NCI-H510A (cell line): ENCODE results near the gene CLCN6.

Experiments used
- DNase-seq: peaks from one replicate; lab custom pipeline; 2025; lab: John Stamatoyannopoulos, UW

Gene CLCN6

DNA sequence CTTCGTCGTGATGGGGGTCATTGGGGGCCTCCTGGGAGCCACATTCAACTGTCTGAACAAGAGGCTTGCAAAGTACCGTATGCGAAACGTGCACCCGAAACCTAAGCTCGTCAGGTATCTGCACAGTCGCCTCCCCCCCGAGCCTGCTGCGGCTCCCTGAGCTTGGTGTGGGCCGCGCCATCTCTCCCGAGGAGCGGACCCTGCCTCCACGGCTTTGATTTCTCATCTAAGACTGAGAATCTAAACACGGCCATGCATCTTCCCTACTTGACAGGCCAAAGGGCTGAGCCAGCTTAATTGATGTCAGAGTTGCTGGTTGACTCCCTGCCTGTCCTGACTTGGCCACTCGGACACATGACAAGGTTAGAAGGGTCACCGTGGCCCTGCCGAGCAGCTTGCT, 22.5 kb downstream of the CLCN6 start:
- no peak for DNase-seq

DNA sequence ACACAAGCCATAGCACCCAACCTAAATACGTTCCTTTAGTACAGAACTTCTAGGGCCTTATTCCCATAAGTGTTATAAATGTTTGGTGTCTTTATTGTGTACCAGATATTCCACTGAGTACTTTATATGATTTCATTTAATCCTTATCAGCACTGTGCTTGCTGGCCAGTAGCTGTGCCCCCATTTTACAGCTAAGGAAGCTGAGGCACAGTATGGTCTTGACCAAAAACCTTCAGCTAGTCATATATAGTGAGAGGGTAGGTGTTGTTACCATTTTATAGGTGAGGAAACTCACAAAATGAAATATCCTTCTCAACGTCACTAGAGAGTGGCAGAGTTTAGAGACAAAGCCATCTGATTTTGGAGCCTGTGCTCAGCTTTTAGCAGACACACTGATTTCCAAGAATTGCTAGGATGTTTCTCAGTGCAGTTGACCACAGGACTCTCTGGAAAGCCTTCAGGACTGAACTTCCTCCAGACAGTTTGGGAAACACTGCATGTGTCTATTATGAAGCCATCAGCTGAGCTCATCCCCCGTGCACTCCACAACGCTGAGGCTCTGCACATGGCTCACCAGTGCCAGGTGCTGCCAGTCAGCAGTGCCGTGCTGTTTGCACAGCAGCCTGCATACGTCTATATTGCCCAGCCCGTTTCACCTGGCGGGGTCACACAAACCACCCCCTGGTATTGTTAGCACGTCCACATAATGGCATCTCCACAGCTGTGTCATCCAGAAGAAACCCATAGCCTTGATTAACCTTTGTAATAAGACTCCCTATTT, 26.1 kb downstream of the CLCN6 start:
- peak; percentile 36 for DNase-seq

DNA sequence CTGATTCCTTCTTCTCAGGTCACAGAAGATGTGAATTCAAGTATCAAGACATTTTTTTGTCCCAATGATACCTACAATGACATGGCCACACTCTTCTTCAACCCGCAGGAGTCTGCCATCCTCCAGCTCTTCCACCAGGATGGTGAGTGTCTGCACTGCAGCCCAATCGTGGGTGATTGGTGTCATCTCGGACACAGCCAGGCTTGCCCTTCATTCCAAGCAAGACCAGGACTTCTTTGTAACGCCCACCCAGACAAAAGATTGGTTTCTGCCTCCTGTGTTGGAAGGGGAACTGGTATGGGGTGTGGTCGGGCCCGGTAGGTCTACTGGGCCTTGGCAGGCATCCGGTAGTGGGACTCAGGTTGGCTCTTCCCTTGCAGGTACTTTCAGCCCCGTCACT, 27.5 kb downstream of the CLCN6 start:
- DNase-seq: no peak

DNA sequence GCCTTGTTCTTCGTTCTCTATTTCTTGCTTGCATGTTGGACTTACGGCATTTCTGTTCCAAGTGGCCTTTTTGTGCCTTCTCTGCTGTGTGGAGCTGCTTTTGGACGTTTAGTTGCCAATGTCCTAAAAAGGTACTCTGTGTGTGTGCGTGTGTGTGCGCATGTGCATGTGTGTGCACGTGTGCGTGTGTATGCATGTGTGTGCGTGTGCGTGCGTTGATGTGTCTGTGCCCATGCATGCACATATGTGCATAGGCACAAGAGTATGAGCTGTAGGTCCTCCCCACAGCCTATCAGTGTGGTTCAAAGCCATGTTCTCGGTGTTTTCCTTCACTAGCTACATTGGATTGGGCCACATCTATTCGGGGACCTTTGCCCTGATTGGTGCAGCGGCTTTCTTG, 27.9 kb downstream of the CLCN6 start:
- no peak for DNase-seq

DNA sequence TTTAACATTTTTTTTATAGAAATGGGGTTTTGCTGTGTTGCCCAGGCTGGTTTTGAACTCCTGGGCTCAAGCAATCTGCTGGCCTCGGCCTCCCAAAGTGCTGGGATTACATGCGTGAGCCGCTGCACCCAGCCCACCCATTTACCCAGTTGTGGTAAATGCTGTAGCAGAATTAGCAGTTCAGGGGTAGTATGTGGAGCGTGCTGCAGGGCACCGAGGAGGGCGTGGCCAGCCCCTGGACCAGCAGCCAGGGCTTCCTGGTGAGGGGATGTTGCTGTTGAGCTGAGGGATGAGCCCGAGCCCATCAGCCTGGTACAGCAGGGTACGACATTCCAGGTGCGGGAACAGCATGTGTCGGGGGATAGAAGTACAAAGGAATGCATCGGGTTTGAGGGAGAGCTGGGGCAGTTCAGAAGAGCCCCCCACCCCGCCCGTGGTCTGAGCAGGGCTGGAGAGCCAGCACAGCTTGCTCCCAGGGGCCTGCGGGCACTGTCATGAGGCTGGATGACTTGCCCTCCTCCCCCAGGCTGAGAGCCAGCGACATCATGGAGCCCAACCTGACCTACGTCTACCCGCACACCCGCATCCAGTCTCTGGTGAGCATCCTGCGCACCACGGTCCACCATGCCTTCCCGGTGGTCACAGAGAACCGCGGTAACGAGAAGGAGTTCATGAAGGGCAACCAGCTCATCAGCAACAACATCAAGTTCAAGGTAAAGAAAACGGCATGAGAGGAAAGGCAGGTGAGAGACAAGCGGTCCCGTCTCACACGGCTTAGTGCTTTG, 29.6 kb downstream of the CLCN6 start:
- DNase-seq: no peak

DNA sequence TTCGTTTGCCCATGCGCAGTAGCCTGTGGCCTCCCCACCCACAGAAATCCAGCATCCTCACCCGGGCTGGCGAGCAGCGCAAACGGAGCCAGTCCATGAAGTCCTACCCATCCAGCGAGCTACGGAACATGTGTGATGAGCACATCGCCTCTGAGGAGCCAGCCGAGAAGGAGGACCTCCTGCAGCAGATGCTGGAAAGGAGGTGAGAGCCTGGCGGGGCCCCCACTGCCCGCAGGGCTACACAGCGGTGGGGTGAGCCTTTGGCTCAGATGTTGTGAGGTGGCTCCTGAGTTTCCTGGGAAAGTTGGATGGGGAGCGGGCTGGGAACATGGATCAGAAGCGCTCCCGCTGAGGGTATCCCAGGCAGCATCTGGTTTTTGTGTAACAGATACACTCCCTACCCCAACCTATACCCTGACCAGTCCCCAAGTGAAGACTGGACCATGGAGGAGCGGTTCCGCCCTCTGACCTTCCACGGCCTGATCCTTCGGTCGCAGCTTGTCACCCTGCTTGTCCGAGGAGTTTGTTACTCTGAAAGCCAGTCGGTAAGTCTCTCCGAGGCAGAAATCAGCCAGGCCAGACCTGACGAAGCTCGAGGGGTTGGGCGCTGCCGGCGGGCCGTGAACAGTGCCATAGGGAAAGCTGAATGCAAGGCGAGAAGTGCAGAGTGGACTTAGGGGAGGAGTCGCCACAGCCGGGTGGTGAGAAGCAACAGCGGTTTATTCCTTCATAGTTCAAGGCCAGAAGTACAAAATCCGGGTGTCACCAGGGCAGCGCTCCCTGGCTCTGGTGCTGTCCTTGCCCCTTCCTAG, 31.2 kb downstream of the CLCN6 start:
- no peak for DNase-seq

DNA sequence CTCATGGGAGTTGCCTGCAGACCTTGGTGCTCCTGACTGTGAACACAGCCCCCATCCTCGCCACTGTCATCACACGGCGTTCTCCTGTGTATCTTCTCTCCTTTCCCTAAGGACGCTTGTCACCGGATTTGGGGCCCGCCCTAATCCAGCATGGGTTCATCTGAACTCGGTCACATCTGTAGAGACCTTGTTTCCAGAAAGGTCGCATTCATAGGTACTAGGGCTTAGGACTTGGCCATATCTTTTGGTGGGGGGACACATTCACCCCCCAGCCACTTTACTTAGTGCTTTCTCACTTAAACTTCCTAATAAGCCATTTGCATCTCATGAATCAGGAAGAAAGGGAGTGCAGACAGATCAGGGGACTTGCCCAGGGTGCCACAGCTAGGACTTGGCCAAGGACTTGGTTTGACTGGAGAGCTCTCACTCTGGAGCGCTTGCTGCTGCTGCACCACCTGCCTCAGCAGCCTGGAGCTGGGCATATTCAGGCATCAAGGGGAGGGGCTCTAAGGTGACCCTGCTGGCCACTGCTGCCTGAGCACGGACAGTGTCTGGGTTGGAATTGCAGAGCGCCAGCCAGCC, 31.9 kb downstream of the CLCN6 start:
- DNase-seq: no peak

DNA sequence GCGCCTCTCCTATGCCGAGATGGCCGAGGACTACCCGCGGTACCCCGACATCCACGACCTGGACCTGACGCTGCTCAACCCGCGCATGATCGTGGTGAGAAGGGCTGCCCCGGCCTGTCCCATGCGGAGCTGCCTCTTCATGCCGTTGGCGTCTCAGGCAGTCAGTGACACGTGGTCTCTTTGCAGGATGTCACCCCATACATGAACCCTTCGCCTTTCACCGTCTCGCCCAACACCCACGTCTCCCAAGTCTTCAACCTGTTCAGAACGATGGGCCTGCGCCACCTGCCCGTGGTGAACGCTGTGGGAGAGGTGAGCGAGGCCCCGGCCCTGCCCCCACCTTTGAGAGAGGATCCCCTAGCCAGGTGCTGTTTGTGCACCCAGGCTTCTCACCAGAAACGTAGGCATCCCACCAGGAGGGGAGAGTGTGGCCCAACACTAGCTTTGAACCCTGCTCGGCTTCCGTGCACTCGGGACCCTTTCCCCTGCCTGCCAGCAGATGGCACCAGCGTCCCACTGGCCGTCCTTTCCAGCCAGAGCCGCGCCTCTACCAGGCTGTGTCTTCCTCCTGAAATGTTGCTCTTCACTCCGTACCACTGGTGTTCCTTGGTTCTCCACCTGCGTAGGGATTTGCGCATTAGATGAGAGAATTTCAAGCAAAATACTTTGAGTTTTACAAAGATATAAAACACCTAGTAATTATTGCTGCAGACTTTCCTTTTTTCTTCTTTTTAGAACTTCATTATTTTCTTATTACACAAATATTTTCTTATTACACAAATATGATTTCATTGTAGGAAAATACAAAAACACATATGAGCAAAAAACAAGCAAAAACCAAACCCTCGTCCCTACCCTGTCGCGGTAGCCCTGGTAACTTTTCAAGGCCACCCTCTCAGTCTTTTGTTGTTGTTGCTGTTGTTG, 32.6 kb downstream of the CLCN6 start:
- DNase-seq: peak; percentile 56

DNA sequence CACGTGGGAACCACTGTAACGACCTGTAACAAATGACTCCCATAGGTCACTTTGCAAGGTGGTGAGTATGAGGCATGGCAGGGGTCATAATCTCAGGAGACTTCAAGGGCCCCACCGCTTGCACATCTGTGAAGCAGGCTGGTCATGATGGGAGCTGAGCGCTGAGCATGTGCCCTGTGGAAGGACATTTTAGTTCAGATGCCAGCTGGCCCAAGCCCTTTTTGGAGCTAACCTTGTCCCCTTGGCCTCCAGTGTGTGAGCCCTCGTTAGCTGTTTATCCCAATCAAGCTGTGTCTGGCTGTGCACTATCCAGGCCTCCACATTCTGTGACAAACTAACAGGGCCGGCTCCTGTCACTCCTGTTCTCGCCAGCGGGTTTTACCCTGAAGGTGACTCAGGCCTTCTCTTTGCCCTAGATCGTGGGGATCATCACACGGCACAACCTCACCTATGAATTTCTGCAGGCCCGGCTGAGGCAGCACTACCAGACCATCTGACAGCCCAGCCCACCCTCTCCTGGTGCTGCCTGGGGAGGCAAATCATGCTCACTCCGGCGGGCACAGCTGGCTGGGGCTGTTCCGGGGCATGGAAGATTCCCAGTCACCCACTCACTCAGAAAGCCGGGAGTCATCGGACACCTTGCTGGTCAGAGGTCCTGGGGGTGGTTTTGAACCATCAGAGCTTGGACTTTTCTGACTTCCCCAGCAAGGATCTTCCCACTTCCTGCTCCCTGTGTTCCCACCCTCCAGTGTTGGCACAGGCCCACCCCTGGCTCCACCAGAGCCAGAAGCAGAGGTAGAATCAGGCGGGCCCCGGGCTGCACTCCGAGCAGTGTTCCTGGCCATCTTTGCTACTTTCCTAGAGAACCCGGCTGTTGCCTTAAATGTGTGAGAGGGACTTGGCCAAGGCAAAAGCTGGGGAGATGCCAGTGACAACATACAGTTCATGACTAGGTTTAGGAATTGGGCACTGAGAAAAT, 34.0 kb downstream of the CLCN6 start:
- DNase-seq: no peak

DNA sequence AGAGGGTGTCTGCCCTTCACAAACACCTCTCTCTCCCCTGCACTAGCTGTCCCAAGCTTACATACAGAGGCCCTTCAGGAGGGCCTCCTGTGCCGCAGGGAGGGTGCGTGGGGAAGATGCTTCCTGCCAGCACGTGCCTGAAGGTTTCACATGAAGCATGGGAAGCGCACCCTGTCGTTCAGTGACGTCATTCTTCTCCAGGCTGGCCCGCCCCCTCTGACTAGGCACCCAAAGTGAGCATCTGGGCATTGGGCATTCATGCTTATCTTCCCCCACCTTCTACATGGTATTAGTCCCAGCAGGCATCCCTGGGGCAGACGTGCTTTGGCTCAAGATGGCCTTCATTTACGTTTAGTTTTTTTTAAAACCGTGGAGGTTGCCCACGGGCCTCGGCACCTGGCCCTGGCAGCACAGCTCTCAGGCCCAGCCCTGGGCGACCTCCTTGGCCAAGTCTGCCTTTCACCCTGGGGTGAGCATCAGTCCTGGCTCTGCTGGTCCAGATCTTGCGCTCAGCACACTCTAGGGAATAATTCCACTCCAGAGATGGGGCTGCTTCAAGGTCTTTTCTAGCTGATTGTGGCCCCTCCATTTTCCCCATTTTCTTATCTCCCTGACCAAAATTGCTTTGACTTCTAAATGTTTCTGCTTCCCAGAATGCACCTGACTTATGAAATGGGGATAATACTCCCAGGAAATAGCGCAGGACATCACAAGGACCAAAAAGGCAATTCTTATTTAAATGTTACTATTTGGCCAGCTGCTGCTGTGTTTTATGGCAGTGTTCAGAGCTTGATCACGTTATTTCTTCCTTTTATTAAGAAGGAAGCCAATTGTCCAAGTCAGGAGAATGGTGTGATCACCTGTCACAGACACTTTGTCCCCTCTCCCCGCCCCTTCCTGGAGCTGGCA, 35.5 kb downstream of the CLCN6 start:
- no peak for DNase-seq

DNA sequence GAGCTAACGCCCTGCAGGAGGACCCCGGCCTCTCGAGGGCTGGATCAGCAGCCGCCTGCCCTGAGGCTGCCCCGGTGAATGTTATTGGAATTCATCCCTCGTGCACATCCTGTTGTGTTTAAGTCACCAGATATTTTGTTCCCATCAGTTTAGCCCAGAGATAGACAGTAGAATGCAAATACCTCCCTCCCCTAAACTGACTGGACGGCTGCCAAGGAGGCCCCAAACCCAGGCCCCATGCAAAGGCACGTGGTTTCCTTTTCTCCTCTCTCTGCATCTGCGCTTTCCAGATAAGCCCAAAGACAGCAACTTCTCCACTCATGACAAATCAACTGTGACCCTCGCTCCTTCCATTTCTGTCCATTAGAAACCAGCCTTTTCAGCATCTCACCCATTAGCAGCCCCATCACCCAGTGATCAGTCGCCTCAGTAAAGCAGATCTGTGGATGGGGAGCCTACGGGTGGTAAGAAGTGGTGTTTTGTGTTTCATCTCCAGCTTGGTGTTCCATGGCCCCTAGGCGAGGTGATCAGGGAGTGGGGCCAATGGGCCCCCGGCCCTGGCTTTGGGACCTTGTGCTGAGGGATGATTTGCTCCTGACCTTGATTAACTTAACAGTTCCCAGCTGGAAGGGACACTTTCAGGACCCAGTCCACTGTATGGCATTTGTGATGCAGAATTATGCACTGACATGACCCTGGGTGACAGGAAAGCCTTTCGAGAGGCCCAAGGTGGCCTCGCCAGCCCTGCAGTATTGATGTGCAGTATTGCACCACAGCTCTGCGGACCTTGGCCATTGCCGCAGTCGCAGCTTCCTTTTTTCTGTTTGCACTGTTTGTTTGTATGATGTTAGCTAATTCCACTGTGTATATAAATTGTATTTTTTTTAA, 36.4 kb downstream of the CLCN6 start:
- no peak for DNase-seq

DNA sequence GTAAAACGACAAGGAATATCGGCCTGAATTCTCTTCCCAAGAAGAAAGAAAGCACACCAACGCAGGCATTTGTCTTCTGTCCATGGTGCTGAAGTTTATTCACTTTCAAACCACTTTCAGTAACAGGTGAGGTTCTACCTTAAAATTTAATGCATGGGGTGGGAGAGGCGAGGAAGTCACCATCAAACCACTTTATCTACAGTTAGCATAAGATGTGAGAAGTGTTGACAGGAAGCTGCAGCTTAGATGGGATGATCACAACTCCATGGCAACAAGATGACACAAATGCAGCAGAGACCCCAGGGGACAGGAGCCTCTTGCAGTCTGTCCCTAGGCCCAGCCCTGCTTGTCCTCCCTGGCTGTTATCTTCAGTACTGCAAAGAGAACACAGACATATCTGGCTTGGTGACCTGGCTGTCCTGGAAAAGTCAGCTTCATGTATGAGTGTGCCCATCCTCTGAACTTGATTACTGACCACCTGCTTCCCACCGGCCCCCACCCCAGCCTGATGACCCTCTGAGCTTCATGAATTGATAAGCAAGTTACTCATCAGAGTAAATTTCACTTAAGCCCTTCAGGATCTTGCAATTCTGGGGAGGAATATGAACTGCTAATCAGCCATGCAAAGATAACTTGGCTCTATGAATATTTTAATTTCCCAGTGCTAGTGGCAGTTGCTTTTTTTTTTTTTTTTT, 39.8 kb downstream of the CLCN6 start:
- no peak for DNase-seq

DNA sequence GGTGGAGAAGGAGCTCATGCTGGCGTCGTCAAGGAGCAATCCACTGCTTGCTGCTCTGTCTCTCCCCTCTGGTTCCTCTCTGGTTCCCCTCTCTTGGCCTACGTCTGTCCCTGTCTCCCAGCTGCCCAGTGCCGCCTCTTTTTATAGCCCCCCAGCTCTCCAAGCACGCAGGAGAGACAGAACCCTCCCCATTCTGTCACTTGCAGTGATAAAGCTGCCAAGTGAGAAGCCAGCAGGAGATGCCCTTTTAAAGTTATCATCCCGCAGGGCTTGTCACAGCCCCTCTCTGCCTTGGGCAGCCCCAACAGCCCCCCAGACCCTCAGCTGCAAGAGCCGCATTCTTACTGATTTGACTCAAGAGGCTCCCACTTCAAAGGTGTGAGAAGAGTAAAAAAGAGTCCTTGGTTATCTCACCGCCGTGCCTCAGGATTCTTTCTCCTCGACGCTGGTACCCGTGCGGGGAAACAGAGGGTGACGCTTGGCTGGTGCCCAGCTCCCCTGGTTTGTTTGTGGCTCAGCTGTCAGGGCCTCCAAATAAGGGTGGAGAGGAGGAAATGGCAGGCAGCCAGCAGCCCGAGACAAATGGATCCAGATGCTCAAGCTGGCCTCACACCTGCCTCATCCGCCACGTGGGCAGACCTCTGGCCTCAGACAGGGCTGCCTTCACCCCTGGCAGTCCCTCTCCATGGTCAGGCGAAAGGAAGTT, 41.8 kb downstream of the CLCN6 start, which contains the start of gene NPPA:
Gene NPPA, minus strand, starts transcription at position 117 of the 706 bp plus-strand sequence. Its CDS starts 99 bp downstream, at position 18.
- DNase-seq: peak; percentile 93

DNA sequence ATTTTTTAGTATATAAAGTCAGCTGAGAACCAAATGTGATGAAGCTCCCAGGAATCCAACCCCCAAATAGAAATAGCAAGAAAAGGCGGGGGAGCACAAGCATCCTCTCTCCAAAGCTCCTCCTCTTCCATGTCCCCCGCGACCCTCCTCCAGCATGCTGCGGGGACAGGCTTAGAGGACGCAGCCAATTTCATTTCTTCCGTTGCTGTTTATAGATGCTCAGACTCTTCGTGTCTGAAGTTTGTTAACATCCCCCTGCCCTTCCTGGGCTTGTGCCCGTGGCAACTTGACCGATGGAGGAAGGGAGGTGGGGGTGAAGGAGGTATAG, 42.3 kb downstream of the CLCN6 start:
- no peak for DNase-seq

DNA sequence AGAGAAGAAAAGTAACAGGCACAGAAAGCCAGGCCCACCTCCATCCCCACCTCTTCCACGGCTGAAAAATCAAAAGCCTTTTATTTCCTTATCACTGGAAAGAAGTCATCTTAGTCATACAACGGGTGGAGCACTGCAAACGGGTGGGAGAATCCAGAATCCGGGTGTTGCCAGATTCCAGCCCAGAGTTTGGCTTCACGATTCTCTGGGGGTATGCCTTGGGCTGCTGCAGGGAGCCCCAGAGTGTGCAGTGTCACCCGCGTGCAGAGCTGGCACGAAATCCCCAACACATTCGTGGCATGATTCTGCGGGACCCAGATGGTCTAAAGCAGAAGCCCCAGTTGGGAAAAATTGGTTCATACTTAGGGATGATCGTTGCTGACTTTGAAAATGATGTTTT, 44.2 kb downstream of the CLCN6 start:
- DNase-seq: no peak

DNA sequence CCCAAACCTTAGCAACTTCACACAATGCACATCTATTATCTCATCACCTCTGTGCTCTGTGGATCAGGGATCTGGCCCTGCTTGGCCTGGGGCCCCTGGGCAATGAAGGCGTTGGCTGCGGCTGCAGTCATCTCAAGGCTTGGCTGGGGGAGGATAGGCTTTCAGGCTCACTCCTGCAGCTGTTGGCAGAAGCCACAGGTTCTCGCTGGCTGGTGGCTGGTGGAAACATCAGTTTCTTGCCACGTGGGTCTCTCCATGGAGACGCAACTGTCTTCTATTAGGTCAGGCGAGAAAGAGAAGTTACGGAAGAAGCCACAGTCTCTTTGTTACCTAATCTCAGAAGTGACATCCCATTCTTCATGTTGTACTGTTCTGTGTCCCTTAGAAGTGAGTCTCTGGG, 45.2 kb downstream of the CLCN6 start:
- DNase-seq: no peak

DNA sequence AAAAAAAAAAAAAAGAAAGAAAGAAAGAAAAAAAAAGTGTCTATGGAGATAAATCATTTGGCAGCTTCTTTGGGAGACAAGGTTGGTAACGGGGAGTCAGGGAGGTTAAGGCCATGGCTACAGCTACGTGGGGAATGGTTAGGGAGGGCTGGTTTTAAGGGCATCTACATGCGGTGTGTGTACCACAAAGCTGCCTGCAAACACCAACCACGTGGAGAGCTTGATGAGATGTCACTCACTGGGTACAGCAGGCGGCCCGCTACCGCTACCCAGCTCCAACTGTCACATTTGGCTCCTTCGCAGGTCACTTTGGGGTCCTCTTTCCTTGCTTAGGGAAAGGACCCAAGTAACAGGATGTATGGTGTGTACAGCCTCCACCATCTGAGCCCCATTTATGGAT, 48.5 kb downstream of the CLCN6 start:
- no peak for DNase-seq
